ENCODE results near the gene CEP76.

GRCh38 chr18:12656938-12657683 lies 45.4 kb downstream of the CEP76 start:
- TF ChIP-seq, protein P1, sequence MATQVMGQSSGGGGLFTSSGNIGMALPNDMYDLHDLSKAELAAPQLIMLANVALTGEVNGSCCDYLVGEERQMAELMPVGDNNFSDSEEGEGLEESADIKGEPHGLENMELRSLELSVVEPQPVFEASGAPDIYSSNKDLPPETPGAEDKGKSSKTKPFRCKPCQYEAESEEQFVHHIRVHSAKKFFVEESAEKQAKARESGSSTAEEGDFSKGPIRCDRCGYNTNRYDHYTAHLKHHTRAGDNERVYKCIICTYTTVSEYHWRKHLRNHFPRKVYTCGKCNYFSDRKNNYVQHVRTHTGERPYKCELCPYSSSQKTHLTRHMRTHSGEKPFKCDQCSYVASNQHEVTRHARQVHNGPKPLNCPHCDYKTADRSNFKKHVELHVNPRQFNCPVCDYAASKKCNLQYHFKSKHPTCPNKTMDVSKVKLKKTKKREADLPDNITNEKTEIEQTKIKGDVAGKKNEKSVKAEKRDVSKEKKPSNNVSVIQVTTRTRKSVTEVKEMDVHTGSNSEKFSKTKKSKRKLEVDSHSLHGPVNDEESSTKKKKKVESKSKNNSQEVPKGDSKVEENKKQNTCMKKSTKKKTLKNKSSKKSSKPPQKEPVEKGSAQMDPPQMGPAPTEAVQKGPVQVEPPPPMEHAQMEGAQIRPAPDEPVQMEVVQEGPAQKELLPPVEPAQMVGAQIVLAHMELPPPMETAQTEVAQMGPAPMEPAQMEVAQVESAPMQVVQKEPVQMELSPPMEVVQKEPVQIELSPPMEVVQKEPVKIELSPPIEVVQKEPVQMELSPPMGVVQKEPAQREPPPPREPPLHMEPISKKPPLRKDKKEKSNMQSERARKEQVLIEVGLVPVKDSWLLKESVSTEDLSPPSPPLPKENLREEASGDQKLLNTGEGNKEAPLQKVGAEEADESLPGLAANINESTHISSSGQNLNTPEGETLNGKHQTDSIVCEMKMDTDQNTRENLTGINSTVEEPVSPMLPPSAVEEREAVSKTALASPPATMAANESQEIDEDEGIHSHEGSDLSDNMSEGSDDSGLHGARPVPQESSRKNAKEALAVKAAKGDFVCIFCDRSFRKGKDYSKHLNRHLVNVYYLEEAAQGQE (IDR thresholded peaks at IDR 0.05; ENCODE audit: unreplicated experiment): no peak
- TF ChIP-seq CTCF (conservative IDR thresholded peaks at IDR 0.05; ENCODE audit: low read depth in 2 of 2) (no peak), JUNB (IDR thresholded peaks at IDR 0.05; ENCODE audit: unreplicated experiment) (no peak), EZH2phosphoT487 (IDR thresholded peaks at IDR 0.05; ENCODE audit: unreplicated experiment) (no peak), EZH2 (IDR thresholded peaks at IDR 0.05; ENCODE audit: low read depth, unreplicated experiment) (peak; percentile 66), POLR2AphosphoS5 (IDR thresholded peaks at IDR 0.05; ENCODE audit: low read depth) (no peak), CREB1 (CRISPR knock-in tag; IDR thresholded peaks at IDR 0.05; ENCODE audit: low read depth) (no peak), ZNF114 (CRISPR knock-in tag; IDR thresholded peaks at IDR 0.05) (no peak), STAT1 (IDR thresholded peaks at IDR 0.05; ENCODE audit: unreplicated experiment) (no peak), NANOG (IDR thresholded peaks at IDR 0.05; ENCODE audit: borderline replicate concordance) (no peak), ETS1 (IDR thresholded peaks at IDR 0.05) (no peak), ZNF331 (CRISPR knock-in tag; IDR thresholded peaks at IDR 0.05; ENCODE audit: low read depth) (no peak), ZNF462 (CRISPR knock-in tag; IDR thresholded peaks at IDR 0.05) (no peak)
